Breast epithelium (tissue), 4 donors: ENCODE results near the gene CNPPD1. TPM values are rescaled to one million over a fixed set of nuclear protein-coding genes. Genes with fewer than 3 reads are reported as not detected.

ENCODE experiments used
- DNase-seq, 2 donors: peaks; one replicate each; pipeline ENCODE4 v3.0.0-alpha.2; 2019; ENCODE audit warnings: low spot score in 2 of 2
- H3K27ac ChIP-seq, 2 donors: fragments of 200-600 bp; sonication (generic) in 1 of 2; one replicate each; pipeline ENCODE4 v1.5.1; 2016 to 2019; ENCODE audit warnings: mild to moderate bottlenecking in 1 of 2
- H3K27me3 ChIP-seq, 2 donors: fragments of 200-600 bp; sonication (generic) in 1 of 2; one replicate each; pipeline versions ENCODE4 v1.5.1 to v1.6.0; 2017 to 2019; ENCODE audit warnings: control low read depth in 1 of 2, mild to moderate bottlenecking in 1 of 2
- H3K36me3 ChIP-seq: fragments of 200-600 bp; one replicate; pipeline ENCODE4 v1.5.1; 2019
- H3K4me1 ChIP-seq, 2 donors: fragments of 200-600 bp; sonication (generic); one replicate each; pipeline ENCODE4 v1.5.1; 2016 to 2019; ENCODE audit warnings: control low read depth in 1 of 2
- H3K4me3 ChIP-seq, 3 donors: fragments of 200-600 bp; sonication (generic); 1 replicate in 2 of 3; 2 replicates in 1 of 3; pipeline ENCODE4 v1.5.1; 2016 to 2019; ENCODE audit warnings: mild to moderate bottlenecking in 3 of 3, moderate library complexity in 2 of 3
- H3K9me3 ChIP-seq, 2 donors: fragments of 200-600 bp; sonication (generic) in 1 of 2; one replicate each; pipeline ENCODE4 v1.5.1; 2016 to 2019; ENCODE audit warnings: control low read depth in 1 of 2
- CTCF ChIP-seq, 3 donors: fragments of 450-650 bp; IDR thresholded peaks; one replicate each; pipeline ENCODE4 v1.5.1; 2016 to 2017; ENCODE audit warnings: antibody characterized with exemption in 3 of 3, mild to moderate bottlenecking in 3 of 3, moderate library complexity in 3 of 3
- POLR2A ChIP-seq: fragments of 450-650 bp; IDR thresholded peaks from one replicate; pipeline ENCODE4 v1.6.1; 2016; ENCODE audit warnings: antibody characterized with exemption, mild to moderate bottlenecking, moderate library complexity
- POLR2AphosphoS5 ChIP-seq, 3 donors: sonication (generic); formaldehyde crosslinking; IDR thresholded peaks; one replicate each; pipeline ENCODE4 v1.6.1; 2017; ENCODE audit warnings: antibody characterized with exemption in 3 of 3
- intact Hi-C: fragments of 100-400 bp; cut with DNase I; formaldehyde crosslinking; loops from one replicate; pipeline ENCODE4 v1.15.1; 2023; ENCODE audit warnings: low total_unique reads
- total RNA-seq, 3 donors: library from RNA; depleted of rRNA; stranded (reverse); fragments of >200 nt; gene quantifications; one replicate each; pipeline ENCODE4 v1.1.0, GENCODE V29; 2016

The CNPPD1 gene
- total RNA-seq, 3 donors from 2014 or later = 37.0 to 60.3 (median 37.2) TPM

DNA sequence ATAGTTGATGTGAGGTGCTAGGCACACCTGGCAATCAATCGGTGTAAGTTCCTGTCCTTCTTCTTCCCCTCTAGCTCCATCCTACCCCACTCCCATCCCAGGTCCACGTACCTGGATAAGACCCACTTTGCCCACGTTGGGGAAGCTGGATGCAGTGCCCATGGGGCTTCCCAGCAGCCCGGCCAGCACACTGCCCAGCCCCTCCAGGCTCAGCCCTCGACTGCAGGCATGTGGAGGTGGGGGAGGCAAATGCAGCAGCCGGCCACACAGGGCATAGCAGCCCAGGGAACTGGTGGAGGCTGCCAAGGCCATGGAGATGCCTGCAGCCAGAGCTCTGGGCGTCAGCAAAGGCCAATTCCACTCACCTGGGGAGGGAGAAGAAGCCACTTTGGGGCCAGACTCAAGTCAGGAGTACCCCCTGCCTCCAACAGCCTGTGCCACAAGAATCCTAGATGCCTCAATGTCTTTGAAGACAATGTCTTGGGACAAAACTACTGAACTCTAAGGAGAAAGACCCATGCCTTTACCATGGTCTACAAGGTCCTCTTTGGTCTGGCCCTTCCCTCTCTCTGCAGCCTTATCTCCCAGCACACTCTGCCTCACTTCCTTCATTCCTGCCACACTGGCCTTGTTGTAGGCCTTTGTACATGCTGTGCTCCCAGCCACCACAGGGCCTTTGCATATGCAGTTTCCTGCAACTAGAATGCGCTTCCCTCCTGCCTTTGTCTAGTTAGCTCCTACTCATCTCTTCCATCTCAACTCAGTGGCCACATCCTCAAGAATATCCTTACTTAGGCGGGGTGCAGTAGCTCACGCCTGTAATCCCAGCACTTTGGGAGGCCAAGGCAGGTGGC lies 11.4 kb downstream of the CNPPD1 start:
- intact Hi-C loops = no loop called here
- no peaks in the 10 kb centered on the region for H3K4me1 ChIP-seq
- no peak overlapping the region for H3K27ac ChIP-seq
- TF ChIP-seq POLR2A (no peak), POLR2AphosphoS5 (IDR thresholded peaks at IDR 0.05) (no peak), CTCF (IDR thresholded peaks at IDR 0.05) (no peak)
- no peak overlapping the region for H3K4me3 ChIP-seq
- no peaks in the 10 kb centered on the region for H3K9me3 ChIP-seq
- no peaks in the 10 kb centered on the region for H3K36me3 ChIP-seq
- no peak for DNase-seq
- no peaks in the 10 kb centered on the region for H3K27me3 ChIP-seq

- intact Hi-C loops = no loop called here
- no peak overlapping the region for H3K27ac ChIP-seq
- H3K9me3 ChIP-seq = no peaks in the 10 kb centered on the region
- TF ChIP-seq CTCF (IDR thresholded peaks at IDR 0.05) = no peak
- TF ChIP-seq POLR2A = no peak
- TF ChIP-seq POLR2AphosphoS5 (IDR thresholded peaks at IDR 0.05) = no peak
- no peak for DNase-seq
- no peaks in the 10 kb centered on the region for H3K36me3 ChIP-seq
- H3K4me3 ChIP-seq = no peak overlapping the region
- H3K27me3 ChIP-seq = no peaks in the 10 kb centered on the region
- H3K4me1 ChIP-seq = no peaks in the 10 kb centered on the region
Observed at GRCh38 chr2:219163156-219163555, 13.6 kb downstream of the CNPPD1 start.

- intact Hi-C loops = no loop called here
- H3K36me3 ChIP-seq = no peaks in the 10 kb centered on the region
- no peak for TF ChIP-seq POLR2A
- no peak for TF ChIP-seq CTCF (IDR thresholded peaks at IDR 0.05)
- TF ChIP-seq POLR2AphosphoS5 (IDR thresholded peaks at IDR 0.05) = no peak
- no peaks in the 10 kb centered on the region for H3K9me3 ChIP-seq
- H3K4me3 ChIP-seq = peak overlapping the region; percentile 67 to 86 (median 72)
- no peak for DNase-seq
- H3K27me3 ChIP-seq = no peaks in the 10 kb centered on the region
- H3K4me1 ChIP-seq = no peaks in the 10 kb centered on the region
- H3K27ac ChIP-seq = peak overlapping the region; percentile 88 to 95
Observed at GRCh38 chr2:219161097-219161496, 15.6 kb downstream of the CNPPD1 start.

- Histone ChIP-seq H3K4me3 (peak within 1 kb of the TSS; percentile 67 to 86 (median 72)), H3K4me1 (no peaks in the 10 kb centered on the region), H3K36me3 (no peaks in the 10 kb centered on the region), H3K27me3 (no peaks in the 10 kb centered on the region), H3K9me3 (no peaks in the 10 kb centered on the region), H3K27ac (peak within 1 kb of the TSS; percentile 88 to 95)
- no peak for TF ChIP-seq POLR2A
- peak; percentile 63 to 83 (median 75) for TF ChIP-seq POLR2AphosphoS5 (IDR thresholded peaks at IDR 0.05)
- peak; percentile 87 to 97 (median 94) for TF ChIP-seq CTCF (IDR thresholded peaks at IDR 0.05)
- DNase-seq = peak; percentile 95 to 96
- intact Hi-C loops = no loop called here
Observed at GRCh38 chr2:219160186-219161017, 16.3 kb downstream of the CNPPD1 start, which contains the start of gene NHEJ1. Gene NHEJ1 (minus strand): TSS chr2:219160815. CDS start chr2:219158362, 2,453 bp downstream.
